Stimulated activated CD4-positive, alpha-beta T cell treated with anti-CD3 and anti-CD28 coated beads, Interleukin-2, amount 100 ng/mL, for 24 hours (primary cell): ENCODE results near the gene MYOC.
"Not testable (repeated sequence)": the region's sequence is repeated elsewhere in the genome, so short reads cannot be mapped to it uniquely, and the experiment has no call there.

Source experiments
- DNase-seq, 2 donors: peaks; one replicate each; pipeline ENCODE4 v3.0.0-alpha.2; 2020

Gene MYOC

GRCh38 chr1:171652234-171652822 is at the start of gene MYOC:
TSS of gene MYOC (minus strand) at chr1:171652688. CDS start at chr1:171652611, 77 bp downstream.
- no peak for DNase-seq

DNA sequence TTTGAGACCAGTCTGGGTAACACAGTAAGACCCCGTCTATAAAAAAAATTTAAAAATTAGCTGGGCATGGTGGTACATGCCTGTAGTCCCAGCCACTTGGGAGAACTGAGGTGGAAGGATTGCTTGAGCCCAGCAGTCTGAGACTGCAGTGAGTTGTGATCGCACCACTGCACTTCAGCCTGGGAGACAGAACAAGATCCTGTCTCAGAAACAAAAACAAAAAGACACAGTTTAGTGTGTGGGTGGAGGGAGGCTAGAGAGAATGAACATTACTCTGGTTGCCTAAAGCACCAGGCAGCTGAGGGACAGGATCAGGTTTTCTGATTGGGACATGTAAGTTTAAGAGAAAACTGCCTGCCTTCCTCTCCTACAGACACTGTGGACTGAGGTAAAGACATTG is 47.0 kb upstream of the MYOC start:
- DNase-seq: no peak

DNA sequence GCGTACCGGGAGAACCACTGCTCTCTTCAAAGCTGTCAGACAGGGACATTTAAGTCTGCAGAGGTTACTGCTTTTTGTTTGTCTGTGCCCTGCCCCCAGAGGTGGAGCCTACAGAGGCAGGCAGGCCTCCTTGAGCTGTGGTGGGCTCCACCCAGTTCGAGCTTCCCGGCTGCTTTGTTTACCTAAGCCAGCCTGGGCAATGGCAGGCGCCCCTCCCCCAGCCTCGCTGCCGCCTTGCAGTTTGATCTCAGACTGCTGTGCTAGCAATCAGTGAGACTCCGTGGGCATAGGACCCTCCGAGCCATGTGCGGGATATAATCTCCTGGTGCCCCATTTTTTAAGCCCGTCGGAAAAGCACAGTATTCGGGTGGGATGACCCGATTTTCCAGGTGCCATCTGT is 43.3 kb upstream of the MYOC start:
- not testable (repeated sequence) for DNase-seq

DNA sequence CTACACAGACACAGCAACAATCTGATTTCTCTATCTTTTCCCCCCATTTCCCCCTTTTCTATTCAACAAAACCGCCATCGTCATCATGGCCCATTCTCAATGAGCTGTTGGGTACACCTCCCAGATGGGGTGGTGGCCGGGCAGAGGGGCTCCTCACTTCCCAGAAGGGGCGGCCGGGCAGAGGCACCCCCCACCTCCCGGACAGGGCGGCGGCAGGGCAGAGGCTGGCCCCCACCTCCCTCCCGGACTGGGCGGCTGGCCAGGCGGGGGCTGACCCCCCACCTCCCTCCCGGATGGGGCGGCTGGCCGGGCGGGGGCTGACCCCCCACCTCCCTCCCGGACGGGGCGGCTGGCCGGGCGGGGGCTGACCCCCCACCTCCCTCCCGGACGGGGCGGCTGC is 41.1 kb upstream of the MYOC start:
- DNase-seq: not testable (repeated sequence)

DNA sequence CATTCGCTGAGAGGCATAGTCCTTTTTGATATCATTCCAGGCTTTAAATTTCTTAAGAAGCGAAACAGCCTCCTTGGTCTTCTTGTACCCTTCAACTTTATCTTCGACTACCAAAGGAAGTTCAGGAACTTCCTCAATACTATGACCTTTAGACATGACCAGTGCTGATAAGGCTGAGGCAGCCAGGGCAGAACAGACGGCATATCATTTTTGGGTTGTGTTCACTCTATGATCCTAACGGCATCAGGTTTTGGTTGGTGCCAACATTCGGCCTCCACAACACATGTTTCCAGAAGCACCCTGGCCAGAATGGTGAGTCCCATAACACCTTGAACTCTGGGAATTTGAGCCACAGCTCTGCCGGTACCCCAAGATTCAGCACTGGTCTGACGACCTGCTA is 31.4 kb upstream of the MYOC start:
- no peak for DNase-seq

DNA sequence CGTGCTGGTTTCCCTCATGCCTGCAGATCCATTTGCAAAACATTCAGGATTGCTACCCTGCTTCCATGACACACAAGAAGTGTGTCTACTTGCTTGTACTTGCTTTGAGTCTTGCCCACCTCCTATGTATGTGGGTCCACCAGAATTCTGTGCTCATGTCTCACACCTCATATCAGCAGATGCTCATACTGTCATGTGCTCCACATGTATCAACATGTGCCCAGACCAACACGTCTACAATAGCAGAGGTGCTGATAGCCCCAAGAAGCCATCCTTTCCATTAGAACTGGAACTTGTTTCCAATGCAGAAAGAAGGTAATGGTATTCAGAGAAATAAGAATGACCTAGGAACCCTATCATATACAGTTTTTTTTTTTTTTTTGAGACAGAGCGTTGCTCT is 27.9 kb upstream of the MYOC start:
- DNase-seq: no peak

GRCh38 chr1:171676823-171677222 is 24.3 kb upstream of the MYOC start:
- DNase-seq: no peak

DNA sequence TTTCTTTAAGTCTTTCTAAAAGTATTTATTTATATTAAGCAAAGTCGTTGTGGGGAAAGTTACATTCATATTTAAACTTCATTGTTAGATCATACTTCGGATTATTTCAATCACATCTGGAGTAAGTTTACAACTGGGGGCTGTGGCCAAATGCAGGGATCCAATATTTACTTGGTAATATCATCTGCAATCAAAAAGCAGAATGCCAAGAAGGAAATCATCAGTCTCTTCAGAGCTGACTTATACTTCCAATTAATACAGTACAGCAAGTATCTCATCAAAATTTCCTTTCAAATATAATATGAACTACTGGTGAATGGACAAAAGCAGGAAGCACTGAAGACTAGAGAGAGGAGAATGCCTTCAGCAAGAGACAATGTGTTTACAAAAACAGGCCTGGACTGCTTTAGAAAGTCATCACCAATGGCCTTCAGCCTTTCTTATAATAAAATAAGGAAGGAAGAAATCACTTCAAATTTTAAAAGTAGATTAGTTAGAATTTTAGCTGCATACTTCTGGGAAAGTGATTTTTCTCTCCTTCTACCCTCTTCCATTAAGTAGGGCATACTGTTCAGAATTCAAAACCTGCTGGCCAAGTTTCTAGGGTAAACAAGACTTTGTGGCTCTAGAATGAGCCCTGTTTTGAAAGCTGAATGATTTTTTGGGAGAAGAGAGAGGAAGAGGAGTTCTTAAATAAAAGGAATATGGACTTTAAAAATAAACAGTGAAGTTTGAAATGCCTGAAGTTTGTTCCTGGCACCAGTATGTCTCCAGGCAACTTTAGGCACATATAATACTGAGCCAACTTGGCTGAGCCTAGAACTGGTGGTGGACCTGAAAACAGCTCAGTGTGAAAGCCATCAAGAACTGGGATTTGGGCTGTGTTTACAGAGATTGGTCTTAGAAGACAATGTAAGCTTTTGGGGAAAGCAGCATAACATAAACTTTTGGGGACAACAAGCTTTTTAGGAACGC is 22.2 kb upstream of the MYOC start:
- DNase-seq: no peak

DNA sequence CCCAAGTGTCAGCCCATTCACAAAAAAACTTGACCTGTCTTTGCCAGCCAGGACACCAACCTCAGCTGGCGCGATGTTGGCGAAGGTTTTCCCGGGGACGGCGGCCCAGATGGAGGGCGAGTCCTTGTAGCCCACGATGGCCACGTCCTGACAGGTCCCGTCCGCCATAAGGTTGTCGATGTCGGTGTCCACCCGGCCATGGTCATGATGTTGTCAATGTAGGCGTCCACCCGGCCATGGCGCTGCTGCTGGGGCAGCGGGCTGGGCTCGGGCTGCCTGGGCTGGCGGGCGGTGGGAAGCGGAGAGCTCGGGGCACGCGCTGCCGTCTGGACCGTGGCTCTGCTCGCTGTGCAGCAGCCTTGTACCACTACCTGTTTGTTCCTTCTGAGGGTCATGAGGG is 18.3 kb upstream of the MYOC start:
- no peak for DNase-seq

DNA sequence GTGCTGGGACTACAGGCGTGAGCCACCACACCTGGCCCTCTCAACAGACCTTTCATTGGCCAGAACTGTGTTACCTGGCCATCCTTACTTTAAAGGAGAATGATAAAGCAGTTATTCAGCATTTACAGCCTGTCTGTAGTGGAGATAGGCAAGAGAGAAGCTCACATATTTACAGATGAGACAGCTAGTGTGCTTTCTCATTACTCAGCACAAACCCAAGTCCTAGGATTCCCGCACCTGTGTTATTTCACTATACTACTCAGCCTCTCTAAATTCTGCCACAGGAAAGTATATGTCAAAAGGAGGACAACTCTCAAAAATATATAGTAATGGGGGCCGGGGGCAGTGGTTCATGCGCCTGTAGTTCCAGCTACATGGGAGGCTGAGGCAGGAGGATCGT is 15.9 kb upstream of the MYOC start:
- DNase-seq: no peak

DNA sequence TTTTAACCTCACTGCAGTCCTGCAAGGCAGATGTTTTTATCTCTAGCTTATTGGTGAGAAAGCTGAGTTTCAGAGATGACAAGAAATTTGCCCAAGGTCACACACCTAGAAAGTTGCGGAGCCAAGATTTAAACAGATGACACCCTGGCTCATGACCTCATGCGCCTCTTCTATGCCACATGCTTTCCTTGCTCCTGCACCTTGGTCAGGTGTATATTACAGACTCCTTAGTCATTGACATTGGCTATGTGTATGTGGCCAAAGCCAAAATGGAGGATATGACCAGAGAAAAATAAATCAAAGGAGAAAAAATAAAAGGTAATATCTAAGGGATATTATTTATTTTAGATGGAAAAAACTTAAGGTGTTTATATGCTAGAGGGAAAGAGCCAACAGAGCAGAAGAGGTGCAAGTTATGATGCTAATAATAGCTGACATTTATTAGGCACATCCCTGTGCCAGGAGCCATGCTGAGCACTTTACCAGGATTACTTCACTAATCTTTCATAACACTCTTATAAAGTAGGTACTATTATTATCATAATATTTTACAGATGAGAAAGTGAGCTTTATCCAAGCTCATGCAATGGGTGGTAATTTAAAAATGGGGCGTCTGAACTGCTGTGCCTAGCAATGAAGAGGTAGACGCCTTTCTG is 13.8 kb upstream of the MYOC start:
- no peak for DNase-seq

- DNase-seq: no peak
Measured at GRCh38 chr1:171664976-171665375, 12.5 kb upstream of the MYOC start.

DNA sequence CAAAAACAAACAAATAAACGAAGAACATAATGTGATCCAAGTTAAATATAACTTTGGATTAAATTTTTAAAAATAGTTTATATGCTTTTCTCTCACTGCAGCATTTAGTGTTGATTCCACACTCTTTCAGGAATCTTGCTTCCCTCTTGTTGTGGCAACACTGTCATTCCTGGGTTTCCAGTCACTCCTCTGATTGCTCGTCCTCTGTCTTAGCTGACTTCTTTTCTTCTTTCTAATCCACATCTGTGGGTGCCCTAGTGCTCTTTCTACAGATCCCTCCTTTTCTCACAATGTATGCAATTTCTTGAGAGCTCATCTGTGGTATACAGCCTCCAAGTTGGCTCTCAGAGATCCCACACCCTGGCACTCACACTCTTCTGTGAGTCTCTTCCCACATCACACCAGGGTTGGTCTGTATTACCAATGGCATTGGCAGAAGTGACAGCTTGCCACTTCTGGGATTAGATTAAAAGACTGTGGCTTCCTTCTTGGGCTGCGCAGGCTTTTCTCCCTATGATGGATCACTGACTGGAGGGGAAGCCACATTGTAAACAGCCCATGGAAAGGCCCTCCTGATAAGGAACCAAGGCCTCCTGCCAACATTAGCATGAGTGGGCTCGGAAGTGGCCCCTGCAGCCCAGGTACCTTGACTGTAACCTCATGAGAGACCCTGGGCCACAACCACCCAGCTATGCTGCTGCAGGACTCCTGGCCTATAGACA is 11.5 kb upstream of the MYOC start:
- no peak for DNase-seq

DNA sequence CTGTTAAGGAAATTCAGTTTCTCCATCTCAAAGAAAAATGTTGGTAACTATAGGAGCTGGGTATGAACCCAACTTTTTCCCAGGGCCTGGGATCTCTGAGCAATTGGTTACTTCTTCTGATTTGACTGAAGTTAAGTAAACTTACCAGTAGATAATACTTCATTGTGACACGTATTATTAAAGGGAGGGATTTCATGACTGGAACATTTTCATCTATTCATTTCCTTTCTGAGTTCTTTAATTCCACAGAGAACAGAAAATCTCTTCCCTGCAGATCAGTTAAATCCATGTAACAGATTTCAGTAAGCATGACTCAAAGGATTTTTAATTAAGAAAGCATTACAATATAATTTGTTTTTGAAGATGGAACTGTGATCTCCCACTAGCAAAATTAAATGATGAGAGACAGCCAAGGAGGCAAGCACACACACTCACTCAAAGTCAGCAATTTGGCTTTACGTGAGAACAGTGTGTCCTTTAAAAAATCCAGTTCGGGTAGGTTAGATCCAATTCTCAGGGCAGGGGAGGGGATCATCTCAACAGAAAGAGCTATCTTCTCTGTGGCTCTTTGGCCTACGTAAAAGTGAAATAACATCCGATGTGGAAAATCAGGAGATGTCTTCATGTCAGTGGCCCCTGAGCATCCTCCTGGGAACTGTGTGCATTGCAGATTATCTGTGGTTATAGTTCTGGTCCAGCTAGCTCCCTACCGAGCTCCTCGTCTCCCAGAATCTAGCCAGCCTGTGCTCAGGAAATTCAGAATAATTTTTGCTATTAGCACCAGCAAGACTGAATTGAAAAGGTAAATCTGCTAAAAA is 10.8 kb upstream of the MYOC start:
- no peak for DNase-seq

DNA sequence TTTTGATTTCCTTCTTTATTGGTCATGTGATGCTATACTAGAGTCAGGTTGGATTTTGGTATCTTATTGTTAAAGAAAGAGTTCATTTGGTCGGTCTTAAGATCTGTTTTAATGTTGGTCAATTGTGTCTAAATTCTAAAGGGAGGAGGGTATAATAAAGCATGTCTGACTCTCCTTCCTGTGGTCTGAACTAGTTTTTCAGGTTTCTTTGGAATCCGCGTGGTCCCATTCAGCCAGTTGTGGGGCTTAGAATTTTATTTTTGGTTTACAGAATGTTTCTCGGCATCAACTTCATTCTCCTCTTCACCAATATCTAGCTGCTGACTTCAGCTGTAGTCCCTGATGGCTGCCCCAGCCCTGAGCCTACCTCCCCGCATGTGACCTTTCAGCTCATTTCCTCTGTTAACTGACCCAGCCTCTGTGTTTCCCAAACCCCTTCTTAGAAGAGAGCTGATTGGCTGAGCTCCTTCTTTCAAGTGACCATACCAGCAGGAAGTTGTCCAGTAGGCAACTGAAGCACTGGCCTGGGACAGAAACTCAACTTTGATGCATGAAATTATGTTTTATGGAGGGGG is 8.7 kb upstream of the MYOC start:
- DNase-seq: no peak

GRCh38 chr1:171656206-171656605 is 3.7 kb upstream of the MYOC start:
- DNase-seq: not testable (repeated sequence)

DNA sequence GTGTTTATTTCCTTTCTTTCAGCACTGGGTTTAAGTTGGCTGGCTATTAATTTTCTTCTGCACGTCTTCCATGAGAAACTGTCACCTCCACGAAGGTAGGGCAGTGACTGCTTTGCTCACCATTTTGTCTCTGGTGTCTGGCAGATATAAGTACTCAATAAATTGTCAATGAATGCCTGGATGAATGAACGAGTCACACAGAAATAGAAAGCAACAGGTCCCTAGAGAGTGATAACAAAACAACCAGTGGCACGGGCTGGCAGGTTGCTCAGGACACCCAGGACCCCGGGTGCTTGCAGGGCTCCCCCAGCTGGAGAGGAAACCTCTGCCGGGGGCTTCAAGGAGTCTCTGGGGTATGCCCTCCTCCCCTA is 3.2 kb upstream of the MYOC start:
- no peak for DNase-seq

DNA sequence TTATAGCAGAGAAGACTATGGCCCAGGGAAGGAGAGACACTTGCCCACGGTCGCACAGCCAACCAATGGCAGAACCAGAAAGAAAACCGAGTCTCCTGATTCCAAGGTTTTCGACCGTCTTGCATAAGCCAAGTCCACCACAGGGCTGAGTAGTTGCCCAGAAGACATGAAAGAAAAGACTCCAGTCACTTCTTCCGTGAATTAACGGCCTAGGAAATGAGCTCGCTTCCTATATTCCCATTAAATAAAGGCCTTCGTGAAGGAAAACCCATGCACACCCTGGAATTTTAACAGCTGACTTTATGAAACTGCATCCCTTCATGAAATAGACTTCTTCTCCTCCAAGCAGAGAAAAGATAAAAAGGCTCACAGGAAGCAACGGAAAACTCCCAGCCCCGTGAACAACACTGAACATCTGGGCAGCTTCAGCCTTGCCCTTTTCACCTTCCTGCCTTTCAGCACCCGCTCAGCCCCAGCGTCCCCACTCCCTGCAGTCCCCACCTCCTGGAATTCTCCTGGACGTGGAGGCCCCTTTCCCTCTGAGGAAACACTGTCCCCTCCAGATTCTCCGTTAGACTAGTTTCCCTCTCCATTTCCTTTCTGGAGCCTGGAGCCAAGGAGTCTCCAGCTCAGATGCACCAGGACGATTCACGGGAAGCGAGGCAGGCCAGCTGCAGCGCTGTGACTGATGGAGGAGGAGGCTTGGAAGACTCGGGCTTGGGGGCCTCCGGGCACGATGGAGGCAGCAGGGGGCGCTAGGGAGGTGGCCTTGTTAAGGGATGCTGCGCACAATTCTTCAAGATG is 2.7 kb upstream of the MYOC start:
- peak; percentile 82 to 87 for DNase-seq

GRCh38 chr1:171654201-171654941 is 1.9 kb upstream of the MYOC start:
- no peak for DNase-seq

- DNase-seq: no peak
Measured at GRCh38 chr1:171653796-171654195, 1.3 kb upstream of the MYOC start.

- DNase-seq: no peak
Measured at GRCh38 chr1:171646249-171646560, 6.3 kb downstream of the MYOC start.
